BE2C (cell line): ENCODE results near the gene MCHR1.

Experiments used
- DNase-seq: peaks from one replicate; pipeline ENCODE4 v3.0.0-alpha.2; 2020
- H3K27me3 ChIP-seq: fragments of 250-450 bp; sonication (Bioruptor Pico); 2 replicates; pipeline ENCODE4 v1.5.1; 2020; ENCODE audit warnings: mild to moderate bottlenecking
- H3K36me3 ChIP-seq: fragments of 250-450 bp; sonication (Bioruptor Pico); 2 replicates; pipeline ENCODE4 v1.5.1; 2020; ENCODE audit warnings: mild to moderate bottlenecking
- H3K4me1 ChIP-seq: fragments of 250-450 bp; sonication (Bioruptor Pico); 2 replicates; pipeline ENCODE4 v1.5.1; 2020
- H3K4me3 ChIP-seq: 2 replicates; pipeline ENCODE4 v1.5.1; 2011; ENCODE audit warnings: low read depth, low read length
- H3K9me3 ChIP-seq: fragments of 250-450 bp; sonication (Bioruptor Pico); 2 replicates; pipeline ENCODE4 v1.5.1; 2020
- CTCF ChIP-seq: IDR thresholded peaks from 2 replicates; pipeline ENCODE4 v1.5.1; 2012; ENCODE audit warnings: mild to moderate bottlenecking, low read depth, low read length

The MCHR1 gene

GRCh38 chr22:40642316-40642715, 37.0 kb upstream of the MCHR1 start:
- no peaks in the 10 kb centered on the region; the same call in 1 of the 2 replicates for H3K4me1 ChIP-seq
- no peaks in the 10 kb centered on the region for H3K27me3 ChIP-seq
- no peak overlapping the region for H3K4me3 ChIP-seq
- H3K9me3 ChIP-seq: no peaks in the 10 kb centered on the region
- no peak for TF ChIP-seq CTCF
- no peaks in the 10 kb centered on the region for H3K36me3 ChIP-seq
- no peak for DNase-seq

GRCh38 chr22:40645579-40646197, 33.6 kb upstream of the MCHR1 start:
- H3K4me3 ChIP-seq: no peak overlapping the region
- H3K9me3 ChIP-seq: no peaks in the 10 kb centered on the region
- H3K4me1 ChIP-seq: no peaks in the 10 kb centered on the region; the same call in 1 of the 2 replicates
- H3K36me3 ChIP-seq: no peaks in the 10 kb centered on the region
- no peaks in the 10 kb centered on the region for H3K27me3 ChIP-seq
- no peak for TF ChIP-seq CTCF
- no peak for DNase-seq

- TF ChIP-seq CTCF: no peak
- DNase-seq: no peak
- H3K27me3 ChIP-seq: no peaks in the 10 kb centered on the region
- H3K4me1 ChIP-seq: no peaks in the 10 kb centered on the region; the same call in none of the 2 replicates
- H3K9me3 ChIP-seq: no peaks in the 10 kb centered on the region
- no peaks in the 10 kb centered on the region for H3K36me3 ChIP-seq
- no peak overlapping the region for H3K4me3 ChIP-seq
Measured at GRCh38 chr22:40648386-40648785, 30.9 kb upstream of the MCHR1 start.

GRCh38 chr22:40651057-40651456, 28.2 kb upstream of the MCHR1 start:
- Histone ChIP-seq H3K36me3 (no peaks in the 10 kb centered on the region), H3K9me3 (no peaks in the 10 kb centered on the region), H3K27me3 (no peaks in the 10 kb centered on the region), H3K4me3 (peak overlapping the region; percentile 84), H3K4me1 (peaks cover 15% of the 10 kb centered on the region)
- no peak for DNase-seq
- TF ChIP-seq CTCF: no peak

GRCh38 chr22:40651563-40652501, 27.5 kb upstream of the MCHR1 start:
- Histone ChIP-seq H3K27me3 (no peaks in the 10 kb centered on the region), H3K4me1 (peaks cover 15% of the 10 kb centered on the region), H3K36me3 (no peaks in the 10 kb centered on the region), H3K4me3 (peak overlapping the region; percentile 84), H3K9me3 (no peaks in the 10 kb centered on the region)
- no peak for TF ChIP-seq CTCF
- peak; percentile 94 for DNase-seq

DNA sequence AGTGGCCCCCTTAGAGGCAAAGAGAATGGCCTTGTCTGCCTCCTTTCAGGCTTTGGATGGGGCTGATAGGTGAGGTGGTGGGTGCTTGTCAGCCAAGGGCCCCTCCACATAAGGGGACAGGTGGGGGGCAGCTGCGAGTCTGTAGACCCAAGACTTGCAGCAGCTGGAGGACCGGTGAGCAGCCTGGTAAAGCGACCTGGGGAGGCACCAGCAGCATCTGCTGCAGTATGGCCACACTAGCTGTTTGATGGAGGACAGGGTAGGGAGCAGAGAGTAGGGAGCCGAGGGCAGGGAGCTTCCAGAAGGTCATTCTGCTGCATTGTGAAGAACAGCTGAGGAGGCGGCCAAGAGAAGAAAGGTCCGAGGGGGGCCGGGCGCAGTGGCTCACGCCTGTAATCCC, 25.9 kb upstream of the MCHR1 start:
- no peak for TF ChIP-seq CTCF
- peaks cover 15% of the 10 kb centered on the region for H3K4me1 ChIP-seq
- no peak overlapping the region for H3K4me3 ChIP-seq
- H3K36me3 ChIP-seq: no peaks in the 10 kb centered on the region
- no peaks in the 10 kb centered on the region for H3K9me3 ChIP-seq
- H3K27me3 ChIP-seq: no peaks in the 10 kb centered on the region
- DNase-seq: no peak
